MCF 10A (cell line): ENCODE results near the gene CNNM2. TPM values are rescaled to one million over a fixed set of nuclear protein-coding genes. Genes with fewer than 3 reads are reported as not detected.

Source experiments
- BruUV-seq: library from RNA; stranded (reverse); fragments of 400-500 nt; replicated peaks from 2 replicates; lab custom pipeline; 2021; lab: Mats Ljungman, UMichigan
- CTCF ChIA-PET: fragments of 300-600 bp; sonication (Branson Sonifier 250); formaldehyde crosslinking; extraction: SDS; loops from one replicate; lab custom pipeline; 2021; ENCODE audit warnings: antibody characterized with exemption, inconsistent platforms; lab: Yijun Ruan, JAX
- POLR2A ChIA-PET: fragments of 300-600, 350-650 bp; sonication (Branson Sonifier 250); formaldehyde crosslinking; extraction: SDS; loops from one replicate; lab custom pipeline; 2020; ENCODE audit warnings: antibody characterized with exemption, inconsistent platforms; lab: Yijun Ruan, JAX
- DNase-seq: peaks from one replicate; pipeline ENCODE4 v3.0.0-alpha.2; 2018; ENCODE audit not compliant: unreplicated experiment
- H3K27ac Mint-ChIP-seq: one replicate; pipeline ENCODE4 v1.8.0; 2022; ENCODE audit warnings: mild to moderate bottlenecking, low read depth, mixed read lengths; ENCODE audit not compliant: unreplicated experiment
- H3K27me3 Mint-ChIP-seq: one replicate; pipeline ENCODE4 v1.8.0; 2022; ENCODE audit warnings: mixed read lengths; ENCODE audit not compliant: insufficient read depth, unreplicated experiment
- H3K36me3 Mint-ChIP-seq: one replicate; pipeline ENCODE4 v1.8.0; 2022; ENCODE audit warnings: mild to moderate bottlenecking, moderate library complexity, mixed read lengths; ENCODE audit not compliant: insufficient read depth, unreplicated experiment
- H3K4me1 Mint-ChIP-seq: one replicate; pipeline ENCODE4 v1.8.0; 2022; ENCODE audit warnings: mixed read lengths; ENCODE audit not compliant: insufficient read depth, unreplicated experiment
- H3K4me3 Mint-ChIP-seq: one replicate; pipeline ENCODE4 v1.8.0; 2022; ENCODE audit warnings: mild to moderate bottlenecking, moderate library complexity, mixed read lengths; ENCODE audit not compliant: unreplicated experiment
- H3K9me3 Mint-ChIP-seq: one replicate; pipeline ENCODE4 v1.8.0; 2022; ENCODE audit warnings: mixed read lengths; ENCODE audit not compliant: unreplicated experiment
- intact Hi-C: fragments of 100-400 bp; cut with micrococcal nuclease; formaldehyde crosslinking; loops from 2 replicates; pipeline ENCODE4 v1.14.1; 2022
- total RNA-seq: library from RNA; stranded (reverse); gene quantifications from 2 replicates; pipeline ENCODE4 v1.2.3, GENCODE V29; 2022
- TF ChIP-seq, protein P1 (sequence below): fragments of 200-600 bp; IDR thresholded peaks from one replicate; pipeline ENCODE4 v1.8.0; 2022; ENCODE audit warnings: antibody characterized with exemption, mild to moderate bottlenecking; ENCODE audit not compliant: unreplicated experiment

The CNNM2 gene
- total RNA-seq, 1 experiment from 2014 or later = 5.6 TPM

DNA sequence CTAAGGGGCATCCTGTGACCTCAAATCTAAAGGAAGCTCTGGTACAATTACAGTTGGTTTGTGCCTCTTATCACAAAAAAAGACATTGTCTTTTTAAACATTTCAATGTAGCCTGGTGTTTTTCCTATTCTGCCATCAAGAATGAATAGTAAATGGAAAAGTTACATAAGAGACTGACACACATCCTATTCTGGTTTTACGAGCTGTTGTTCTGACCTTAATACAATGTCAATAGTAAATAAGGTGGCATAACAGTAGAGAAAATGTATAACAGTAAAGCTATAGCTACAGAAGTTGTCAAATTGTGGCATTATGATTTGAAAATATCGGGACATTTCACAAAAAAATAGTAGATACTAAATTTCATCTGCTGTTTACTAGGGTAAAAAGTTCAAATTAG is 186.6 kb downstream of the CNNM2 start:
- no peak for DNase-seq
- Mint-ChIP-seq H3K27me3 (no peaks in the 10 kb centered on the region), H3K4me1 (no peaks in the 10 kb centered on the region), H3K4me3 (no peak overlapping the region), H3K36me3 (peaks cover 73% of the 10 kb centered on the region), H3K9me3 (no peaks in the 10 kb centered on the region), H3K27ac (no peak overlapping the region)
- TF ChIP-seq, protein P1, sequence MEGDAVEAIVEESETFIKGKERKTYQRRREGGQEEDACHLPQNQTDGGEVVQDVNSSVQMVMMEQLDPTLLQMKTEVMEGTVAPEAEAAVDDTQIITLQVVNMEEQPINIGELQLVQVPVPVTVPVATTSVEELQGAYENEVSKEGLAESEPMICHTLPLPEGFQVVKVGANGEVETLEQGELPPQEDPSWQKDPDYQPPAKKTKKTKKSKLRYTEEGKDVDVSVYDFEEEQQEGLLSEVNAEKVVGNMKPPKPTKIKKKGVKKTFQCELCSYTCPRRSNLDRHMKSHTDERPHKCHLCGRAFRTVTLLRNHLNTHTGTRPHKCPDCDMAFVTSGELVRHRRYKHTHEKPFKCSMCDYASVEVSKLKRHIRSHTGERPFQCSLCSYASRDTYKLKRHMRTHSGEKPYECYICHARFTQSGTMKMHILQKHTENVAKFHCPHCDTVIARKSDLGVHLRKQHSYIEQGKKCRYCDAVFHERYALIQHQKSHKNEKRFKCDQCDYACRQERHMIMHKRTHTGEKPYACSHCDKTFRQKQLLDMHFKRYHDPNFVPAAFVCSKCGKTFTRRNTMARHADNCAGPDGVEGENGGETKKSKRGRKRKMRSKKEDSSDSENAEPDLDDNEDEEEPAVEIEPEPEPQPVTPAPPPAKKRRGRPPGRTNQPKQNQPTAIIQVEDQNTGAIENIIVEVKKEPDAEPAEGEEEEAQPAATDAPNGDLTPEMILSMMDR = no peak
- BruUV-seq = no TSS peak
- POLR2A ChIA-PET = interaction anchor here (0.6 to 2.7 kb wide), 4 partner anchors 10 to 181 kb away, joined by 3 to 8 read pairs (median 4); partner anchors contain the start of gene NT5C2
- intact Hi-C loops = no loop called here
- CTCF ChIA-PET = interaction anchor here (0.6 to 3.3 kb wide), 5 partner anchors 18 to 230 kb away, joined by 3 to 18 read pairs (median 4); partner anchors contain the start of gene CNNM2

DNA sequence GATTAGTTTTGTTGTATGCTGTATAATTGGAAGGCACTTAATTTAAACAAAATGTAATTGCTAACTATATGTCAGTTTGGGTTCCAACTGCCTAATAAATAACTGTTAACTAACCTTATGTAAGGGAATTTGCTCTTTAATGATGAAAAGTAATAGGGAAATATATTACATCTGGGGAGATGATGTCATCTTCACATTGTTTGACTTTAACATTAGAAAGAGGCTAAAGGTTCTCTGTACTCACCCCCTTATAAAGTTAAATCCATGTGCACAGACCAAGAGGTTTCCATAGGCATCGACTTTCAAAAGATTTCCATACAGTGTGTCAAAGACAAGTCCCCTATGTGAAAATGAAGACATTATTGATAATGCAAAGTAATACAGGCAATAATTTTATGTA is 187.4 kb downstream of the CNNM2 start:
- no peak overlapping the region for H3K4me3 Mint-ChIP-seq
- POLR2A ChIA-PET = interaction anchor here (0.6 to 2.7 kb wide), 5 partner anchors 9 to 181 kb away, joined by 3 to 8 read pairs (median 3); partner anchors contain the start of gene NT5C2
- no TSS peak for BruUV-seq
- CTCF ChIA-PET = interaction anchor here (1.1 to 3.3 kb wide), 2 partner anchors 139 kb away, joined by 6 to 18 read pairs; no protein-coding TSS in a partner anchor
- H3K9me3 Mint-ChIP-seq = no peaks in the 10 kb centered on the region
- H3K27me3 Mint-ChIP-seq = no peaks in the 10 kb centered on the region
- DNase-seq = no peak
- H3K36me3 Mint-ChIP-seq = peaks cover 66% of the 10 kb centered on the region
- H3K4me1 Mint-ChIP-seq = peaks cover under 1% of the 10 kb centered on the region
- intact Hi-C loops = no loop called here
- H3K27ac Mint-ChIP-seq = no peak overlapping the region
- TF ChIP-seq, protein P1 = no peak

DNA sequence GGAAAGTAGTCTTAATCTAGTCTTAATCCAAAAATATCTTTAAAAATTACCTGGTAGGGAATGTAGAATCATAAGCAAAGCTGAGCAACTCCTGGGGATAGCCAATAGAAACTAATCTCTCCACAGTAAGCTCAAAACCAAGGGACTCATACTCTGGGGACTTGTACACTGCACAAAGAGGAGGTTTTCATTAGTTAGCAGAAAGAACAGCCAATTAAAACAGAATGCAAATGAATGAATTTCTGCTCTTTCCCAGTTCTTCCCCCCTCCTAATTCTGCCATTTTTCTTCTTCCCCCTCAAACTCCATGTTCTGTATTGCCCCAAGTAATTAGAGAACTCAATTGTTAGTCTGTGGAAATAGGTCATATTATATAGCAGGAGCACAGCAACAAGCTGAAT is 188.4 kb downstream of the CNNM2 start:
- no peak for DNase-seq
- no TSS peak for BruUV-seq
- H3K27me3 Mint-ChIP-seq = no peaks in the 10 kb centered on the region
- H3K27ac Mint-ChIP-seq = no peak overlapping the region
- H3K9me3 Mint-ChIP-seq = no peaks in the 10 kb centered on the region
- CTCF ChIA-PET = interaction anchor here (0.8 to 1.1 kb wide), 2 partner anchors 138 to 354 kb away, joined by 3 to 6 read pairs; no protein-coding TSS in a partner anchor
- peaks cover 59% of the 10 kb centered on the region for H3K36me3 Mint-ChIP-seq
- no peak overlapping the region for H3K4me3 Mint-ChIP-seq
- POLR2A ChIA-PET = interaction anchor here (0.7 to 2.7 kb wide), 2 partner anchors 11 to 86 kb away, joined by 3 to 8 read pairs; partner anchors contain the start of gene NT5C2
- TF ChIP-seq, protein P1 = no peak
- intact Hi-C loops = no loop called here
- H3K4me1 Mint-ChIP-seq = peaks cover 12% of the 10 kb centered on the region

DNA sequence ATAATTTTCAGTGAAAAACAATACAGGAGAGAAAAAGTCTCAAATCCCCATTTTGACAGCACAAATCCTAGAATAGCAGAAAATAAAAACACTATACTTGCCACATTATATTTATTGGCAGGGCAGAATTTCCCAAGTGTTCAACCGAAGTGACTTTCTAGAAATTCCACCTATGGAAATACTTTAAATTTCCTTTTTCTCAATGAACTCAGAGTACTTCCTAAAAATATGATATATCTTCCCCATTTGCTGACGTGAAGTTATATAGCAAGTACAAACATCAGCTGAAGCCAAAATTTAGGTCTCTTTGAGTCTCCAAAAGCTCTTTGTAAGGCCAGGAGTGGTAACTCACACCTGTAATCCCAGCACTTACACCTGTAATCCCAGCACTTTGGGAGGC is 191.7 kb downstream of the CNNM2 start:
- Mint-ChIP-seq H3K9me3 (no peaks in the 10 kb centered on the region), H3K4me1 (peaks cover 13% of the 10 kb centered on the region), H3K27me3 (no peaks in the 10 kb centered on the region), H3K27ac (no peak overlapping the region), H3K36me3 (peaks cover 34% of the 10 kb centered on the region), H3K4me3 (no peak overlapping the region)
- intact Hi-C loops = no loop called here
- ChIA-PET POLR2A (interaction anchor here (1.0 to 3.1 kb wide), 4 partner anchors 8 to 255 kb away, joined by 3 to 13 read pairs (median 4); partner anchors contain the start of genes BORCS7 and NT5C2), CTCF (interaction anchor here (0.6 to 1.2 kb wide), 3 partner anchors 11 to 1181 kb away, joined by 3 read pairs; no protein-coding TSS in a partner anchor)
- no peak for DNase-seq
- TF ChIP-seq, protein P1 = no peak
- BruUV-seq = no TSS peak
